Endothelial cell of umbilical vein (primary cell): ENCODE data around the gene ZBTB8A. TPM values are rescaled to one million over a fixed set of nuclear protein-coding genes. Genes with fewer than 3 reads are reported as not detected.

Source experiments
- BruUV-seq: library from RNA; stranded (reverse); fragments of 400-500 nt; replicated peaks from 2 replicates; lab custom pipeline; 2021; lab: Mats Ljungman, UMichigan
- CTCF ChIA-PET: fragments of 300-600, 350-600 bp; sonication (Branson Sonifier 250); formaldehyde crosslinking; loops from one replicate; lab custom pipeline; 2021; ENCODE audit warnings: antibody characterized with exemption, inconsistent platforms; lab: Charles Lee
- POLR2A ChIA-PET: fragments of 300-600, 350-600 bp; sonication (Branson Sonifier 250); formaldehyde crosslinking; loops from one replicate; lab custom pipeline; 2021; ENCODE audit warnings: antibody characterized with exemption, inconsistent platforms; lab: Charles Lee
- DNase-seq: peaks from one replicate; pipeline ENCODE4 v3.0.0-alpha.2; 2011; ENCODE audit warnings: low read depth, low spot score
- FAIRE-seq: peaks from 2 replicates; lab custom pipeline; 2011; peaks lifted over from hg19 to GRCh38; lab: Jason Lieb, UNC
- H2AFZ ChIP-seq: 2 replicates; pipeline ENCODE4 v1.6.0; 2012; ENCODE audit warnings: low read depth, low read length, control low read depth, inconsistent platforms
- H3K27ac ChIP-seq: 2 replicates; pipeline ENCODE4 v1.5.1; 2011; ENCODE audit warnings: low read depth, mild to moderate bottlenecking, control low read depth, low read length, moderate library complexity; ENCODE audit not compliant: insufficient read depth
- H3K27me3 ChIP-seq, 2 experiments: 2 replicates each; pipeline versions ENCODE4 v1.6.0 to v1.6.1; 2011; ENCODE audit warnings: low read length in 2 of 2, mixed read lengths in 1 of 2; ENCODE audit not compliant: control insufficient read depth in 2 of 2, insufficient read depth in 2 of 2
- H3K36me3 ChIP-seq, 2 experiments: 2 replicates in 1 of 2; 3 replicates in 1 of 2; pipeline ENCODE4 v1.5.1; 2011; ENCODE audit warnings: low read length in 2 of 2, mild to moderate bottlenecking in 1 of 2, moderate library complexity in 1 of 2; ENCODE audit not compliant: control insufficient read depth in 2 of 2, insufficient read depth in 2 of 2; ENCODE audit errors: extremely low read depth in 1 of 2
- H3K4me1 ChIP-seq: 3 replicates; pipeline ENCODE4 v1.5.1; 2011; ENCODE audit warnings: mild to moderate bottlenecking, low read length; ENCODE audit not compliant: control insufficient read depth, insufficient read depth; ENCODE audit errors: extremely low read depth
- H3K4me2 ChIP-seq: 2 replicates; pipeline ENCODE4 v1.6.1; 2011; ENCODE audit warnings: low read length, control low read depth, mixed read lengths; ENCODE audit not compliant: insufficient read depth
- H3K4me3 ChIP-seq, 3 experiments: fragments of 200-600 bp in 1 of 3; sonication (generic), shearing (Covaris generic) in 1 of 3; replicated peaks in 1 of 3; 2 replicates each; pipeline ENCODE4 v1.5.1; 2011 to 2016; ENCODE audit warnings: control low read depth in 3 of 3, low read length in 3 of 3, mild to moderate bottlenecking in 2 of 3, inconsistent platforms in 1 of 3, low read depth in 1 of 3, moderate library complexity in 1 of 3; ENCODE audit not compliant: insufficient read depth in 1 of 3
- H3K79me2 ChIP-seq: 2 replicates; pipeline ENCODE4 v1.6.0; 2012; ENCODE audit warnings: low read length, inconsistent platforms; ENCODE audit not compliant: control insufficient read depth, insufficient read depth
- H3K9ac ChIP-seq: replicated peaks from 2 replicates; pipeline ENCODE3; 2011; ENCODE audit warnings: low read length, control low read depth; ENCODE audit not compliant: insufficient read depth; ENCODE audit errors: extremely low read depth
- H3K9me1 ChIP-seq: replicated peaks from 3 replicates; pipeline ENCODE4 v1.6.0; 2011; ENCODE audit warnings: mild to moderate bottlenecking, low read length; ENCODE audit not compliant: control insufficient read depth, insufficient read depth; ENCODE audit errors: extremely low read depth
- H3K9me3 ChIP-seq: replicated peaks from 2 replicates; pipeline ENCODE4 v1.5.1; 2012; ENCODE audit warnings: low read length, inconsistent platforms; ENCODE audit not compliant: control insufficient read depth, insufficient read depth
- H4K20me1 ChIP-seq: replicated peaks from 2 replicates; pipeline ENCODE3; 2011; ENCODE audit warnings: mild to moderate bottlenecking, low read length; ENCODE audit not compliant: control insufficient read depth, insufficient read depth; ENCODE audit errors: extremely low read depth
- EZH2 ChIP-seq: IDR thresholded peaks from 2 replicates; pipeline ENCODE4 v1.6.1; 2012; ENCODE audit warnings: borderline replicate concordance, low read depth, mild to moderate bottlenecking, moderate library complexity, low read length, inconsistent platforms; ENCODE audit not compliant: severe bottlenecking
- FOS ChIP-seq: IDR thresholded peaks from 2 replicates; pipeline ENCODE4 v1.6.1; 2011; ENCODE audit warnings: mild to moderate bottlenecking, low read length, moderate library complexity, borderline replicate concordance; ENCODE audit not compliant: insufficient read depth
- GATA2 ChIP-seq: IDR thresholded peaks from 2 replicates; pipeline ENCODE4 v1.7.0; 2011; ENCODE audit warnings: low read depth, mild to moderate bottlenecking, moderate library complexity, mixed read lengths, low read length; ENCODE audit not compliant: insufficient read length, insufficient read depth
- JUN ChIP-seq: IDR thresholded peaks from 2 replicates; pipeline ENCODE4 v1.6.1; 2011; ENCODE audit warnings: borderline replicate concordance, low read depth; ENCODE audit not compliant: insufficient read length, insufficient read depth
- MAX ChIP-seq: IDR thresholded peaks from 2 replicates; pipeline ENCODE4 v1.6.1; 2011; ENCODE audit not compliant: insufficient read depth, insufficient read length
- MYC ChIP-seq: IDR thresholded peaks from one replicate; pipeline ENCODE4 v1.6.1; 2011; ENCODE audit warnings: mild to moderate bottlenecking, low read depth, low read length
- POLR2A ChIP-seq: IDR thresholded peaks from 2 replicates; pipeline ENCODE4 v1.6.1; 2012; ENCODE audit warnings: low read depth, mild to moderate bottlenecking, control low read depth, low read length
- POLR2AphosphoS5 ChIP-seq: IDR thresholded peaks from 2 replicates; pipeline ENCODE4 v1.6.1; 2012; ENCODE audit warnings: low read depth, mild to moderate bottlenecking, control low read depth, low read length, moderate library complexity; ENCODE audit not compliant: insufficient read depth
- dilution Hi-C: fragments of 300-500 bp; cut with MboI; formaldehyde crosslinking; loops from one replicate; pipeline ENCODE4 v1.15.0; 2019; ENCODE audit warnings: low sequenced_read_pairs; ENCODE audit not compliant: extremely low pct_ligation_motif_present
- intact Hi-C: fragments of 100-400 bp; cut with micrococcal nuclease; formaldehyde crosslinking; loops from one replicate; pipeline ENCODE4 v1.10.0; 2022
- polyA plus RNA-seq, 4 experiments: library from polyadenylated mRNA; depleted of rRNA in 3 of 4; stranded (reverse) in 3 of 4; unstranded in 1 of 4; fragments of >200 nt; gene quantifications; 2 replicates each; pipeline versions ENCODE4 v1.2.1 to v1.2.3, GENCODE V29; 2011 to 2012; ENCODE audit warnings: missing spikeins in 1 of 4
- total RNA-seq: library from RNA; stranded (reverse); gene quantifications from 2 replicates; pipeline ENCODE4 v1.2.3, GENCODE V29; 2021
- TF ChIP-seq, protein P1 (sequence below), 2 donors: IDR thresholded peaks; 1 replicate in 1 of 2; 2 replicates in 1 of 2; pipeline ENCODE4 v1.5.1; 2011; ENCODE audit warnings: low read length in 2 of 2, mild to moderate bottlenecking in 2 of 2, moderate library complexity in 2 of 2, control low read depth in 1 of 2, inconsistent platforms in 1 of 2, low read depth in 1 of 2; ENCODE audit not compliant: insufficient read depth in 1 of 2; ENCODE audit errors: extremely low read depth in 1 of 2

ZBTB8A gene
- total and polyA plus RNA-seq, 2 donors (not counting 3 experiments of a cell fraction or from before 2014, with no cell fraction given), result 3.1 to 9.6 TPM

DNA sequence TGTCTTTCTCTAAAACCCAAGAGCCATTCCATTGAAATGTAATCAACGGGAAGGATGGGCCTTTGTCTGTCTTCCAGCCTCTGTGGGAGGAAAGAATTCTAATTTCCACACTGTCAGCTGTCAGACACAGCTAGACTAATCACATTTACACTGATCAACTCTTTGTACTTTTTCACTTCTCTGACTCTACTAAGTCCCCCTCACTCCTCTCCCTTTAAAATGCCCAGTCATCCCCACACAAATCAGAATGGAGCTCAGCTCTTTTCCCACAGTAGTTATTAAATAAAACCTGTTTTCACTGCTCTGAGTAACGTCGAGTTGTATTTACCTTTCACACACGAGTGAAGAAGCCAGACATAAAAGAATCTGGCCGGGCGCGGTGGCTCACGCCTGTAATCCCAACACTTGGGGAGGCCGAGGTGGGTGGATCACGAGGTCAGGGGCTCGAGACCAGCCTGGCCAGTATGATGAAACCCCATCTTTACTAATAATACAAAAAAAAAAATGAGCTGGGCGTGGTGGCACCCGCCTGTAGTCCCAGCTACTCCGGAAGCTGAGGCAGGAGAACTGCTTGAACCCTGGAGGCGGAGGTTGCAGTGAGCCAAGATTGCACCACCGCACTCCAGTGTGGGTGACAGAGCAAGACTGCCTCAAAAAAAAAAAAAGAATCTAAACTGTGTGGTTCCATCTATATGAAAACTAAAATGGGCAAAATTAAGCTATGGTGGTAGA, 97.9 kb downstream of the ZBTB8A start:
- intact Hi-C loops, result no loop called here
- dilution Hi-C loops, result no loop called here
- H3K27me3 ChIP-seq, result no peaks in the 10 kb centered on the region
- H3K9me3 ChIP-seq, result no peaks in the 10 kb centered on the region
- H3K9ac ChIP-seq, result no peak overlapping the region
- no peaks in the 10 kb centered on the region for H3K4me1 ChIP-seq
- FAIRE-seq (no peak), DNase-seq (no peak)
- ChIA-PET CTCF (interaction anchor here (0.9 to 2.4 kb wide), 2 partner anchors 17 to 189 kb away, joined by 4 to 7 read pairs; no protein-coding TSS in a partner anchor), POLR2A (no interaction called here)
- no peak overlapping the region for H3K27ac ChIP-seq
- no peak overlapping the region for H3K4me3 ChIP-seq
- no peak overlapping the region for H3K4me2 ChIP-seq
- BruUV-seq, result no TSS peak
- H3K79me2 ChIP-seq, result peaks cover 14% of the 10 kb centered on the region
- TF ChIP-seq, protein P1, sequence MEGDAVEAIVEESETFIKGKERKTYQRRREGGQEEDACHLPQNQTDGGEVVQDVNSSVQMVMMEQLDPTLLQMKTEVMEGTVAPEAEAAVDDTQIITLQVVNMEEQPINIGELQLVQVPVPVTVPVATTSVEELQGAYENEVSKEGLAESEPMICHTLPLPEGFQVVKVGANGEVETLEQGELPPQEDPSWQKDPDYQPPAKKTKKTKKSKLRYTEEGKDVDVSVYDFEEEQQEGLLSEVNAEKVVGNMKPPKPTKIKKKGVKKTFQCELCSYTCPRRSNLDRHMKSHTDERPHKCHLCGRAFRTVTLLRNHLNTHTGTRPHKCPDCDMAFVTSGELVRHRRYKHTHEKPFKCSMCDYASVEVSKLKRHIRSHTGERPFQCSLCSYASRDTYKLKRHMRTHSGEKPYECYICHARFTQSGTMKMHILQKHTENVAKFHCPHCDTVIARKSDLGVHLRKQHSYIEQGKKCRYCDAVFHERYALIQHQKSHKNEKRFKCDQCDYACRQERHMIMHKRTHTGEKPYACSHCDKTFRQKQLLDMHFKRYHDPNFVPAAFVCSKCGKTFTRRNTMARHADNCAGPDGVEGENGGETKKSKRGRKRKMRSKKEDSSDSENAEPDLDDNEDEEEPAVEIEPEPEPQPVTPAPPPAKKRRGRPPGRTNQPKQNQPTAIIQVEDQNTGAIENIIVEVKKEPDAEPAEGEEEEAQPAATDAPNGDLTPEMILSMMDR (IDR thresholded peaks at IDR 0.05; ENCODE audit: extremely low read depth in 1 of 2, insufficient read depth in 1 of 2, low read depth in 1 of 2, low read length in 2 of 2), result no peak
- TF ChIP-seq MAX, result no peak
- TF ChIP-seq GATA2, result no peak
- TF ChIP-seq EZH2, result no peak
- no peak for TF ChIP-seq JUN
- no peak for TF ChIP-seq MYC
- TF ChIP-seq POLR2AphosphoS5, result no peak
- TF ChIP-seq POLR2A, result no peak
- TF ChIP-seq FOS, result no peak
- H2AFZ ChIP-seq, result no peak overlapping the region
- peaks cover 0 to 2% of the 10 kb centered on the region in 2 experiments for H3K36me3 ChIP-seq
- H3K9me1 ChIP-seq, result no peaks in the 10 kb centered on the region
- no peaks in the 10 kb centered on the region for H4K20me1 ChIP-seq
